Progenitor cell of endocrine pancreas (in vitro differentiated cells): ENCODE measurements around the gene COL9A3. TPM values are rescaled to one million over a fixed set of nuclear protein-coding genes. Genes with fewer than 3 reads are reported as not detected.

ENCODE experiments used
- DNase-seq: peaks from one replicate; pipeline ENCODE4 v3.0.0; 2021; ENCODE audit warnings: low spot score; ENCODE audit not compliant: unreplicated experiment
- H3K27ac Mint-ChIP-seq: 2 replicates; pipeline ENCODE4 v1.8.0; 2021; ENCODE audit warnings: mild to moderate bottlenecking, moderate library complexity, mixed read lengths
- H3K27me3 Mint-ChIP-seq: 2 replicates; pipeline ENCODE4 v1.8.0; 2021; ENCODE audit warnings: mixed read lengths
- H3K36me3 Mint-ChIP-seq: 2 replicates; pipeline ENCODE4 v1.8.0; 2022; ENCODE audit warnings: mixed read lengths; ENCODE audit not compliant: insufficient read depth
- H3K4me1 Mint-ChIP-seq: 2 replicates; pipeline ENCODE4 v1.8.0; 2021; ENCODE audit warnings: low read depth, mixed read lengths
- H3K4me3 Mint-ChIP-seq: 2 replicates; pipeline ENCODE4 v1.8.0; 2021; ENCODE audit warnings: low read depth, mild to moderate bottlenecking, moderate library complexity, mixed read lengths
- H3K9me3 Mint-ChIP-seq: 2 replicates; pipeline ENCODE4 v1.8.0; 2021; ENCODE audit warnings: low read depth, mixed read lengths
- CTCF ChIP-seq: fragments of 200-600 bp; sonication (generic); IDR thresholded peaks from one replicate; pipeline ENCODE4 v1.5.0; 2021; ENCODE audit warnings: antibody characterized with exemption, mild to moderate bottlenecking; ENCODE audit not compliant: unreplicated experiment
- total RNA-seq: library from RNA; stranded (reverse); gene quantifications from 2 replicates; pipeline ENCODE4 v1.2.1, GENCODE V29; 2021

Gene COL9A3
- total RNA-seq, 1 donor from 2014 or later = 81.5 TPM

GRCh38 chr20:62829231-62830230 lies 12.7 kb downstream of the COL9A3 start:
- Mint-ChIP-seq H3K27ac (no peak overlapping the region), H3K9me3 (no peaks in the 10 kb centered on the region), H3K4me1 (peaks cover 6% of the 10 kb centered on the region), H3K27me3 (no peaks in the 10 kb centered on the region), H3K4me3 (no peak overlapping the region), H3K36me3 (peaks cover 1% of the 10 kb centered on the region)
- no peak for TF ChIP-seq CTCF
- no peak for DNase-seq

- no peak for TF ChIP-seq CTCF
- DNase-seq = no peak
- Mint-ChIP-seq H3K27ac (no peak overlapping the region), H3K4me1 (peaks cover 8% of the 10 kb centered on the region), H3K9me3 (no peaks in the 10 kb centered on the region), H3K27me3 (no peaks in the 10 kb centered on the region), H3K36me3 (peaks cover 1% of the 10 kb centered on the region), H3K4me3 (no peak overlapping the region)
Observed at GRCh38 chr20:62830251-62830650, 13.4 kb downstream of the COL9A3 start.

GRCh38 chr20:62830821-62831220 lies 14.0 kb downstream of the COL9A3 start:
- Mint-ChIP-seq H3K27ac (no peak overlapping the region), H3K4me3 (no peak overlapping the region), H3K9me3 (no peaks in the 10 kb centered on the region), H3K4me1 (peaks cover 11% of the 10 kb centered on the region), H3K36me3 (peaks cover 4% of the 10 kb centered on the region), H3K27me3 (no peaks in the 10 kb centered on the region)
- no peak for DNase-seq
- no peak for TF ChIP-seq CTCF

- H3K4me3 Mint-ChIP-seq = no peak overlapping the region
- peaks cover 11% of the 10 kb centered on the region for H3K4me1 Mint-ChIP-seq
- DNase-seq = no peak
- no peaks in the 10 kb centered on the region for H3K9me3 Mint-ChIP-seq
- H3K27me3 Mint-ChIP-seq = no peaks in the 10 kb centered on the region
- no peak for TF ChIP-seq CTCF
- peaks cover 4% of the 10 kb centered on the region for H3K36me3 Mint-ChIP-seq
- H3K27ac Mint-ChIP-seq = no peak overlapping the region
Observed at GRCh38 chr20:62831361-62831788, 14.5 kb downstream of the COL9A3 start.

GRCh38 chr20:62831854-62832211 lies 15.0 kb downstream of the COL9A3 start:
- H3K27ac Mint-ChIP-seq = no peak overlapping the region
- H3K9me3 Mint-ChIP-seq = no peaks in the 10 kb centered on the region
- H3K4me1 Mint-ChIP-seq = peaks cover 11% of the 10 kb centered on the region
- TF ChIP-seq CTCF = no peak
- H3K36me3 Mint-ChIP-seq = peaks cover 4% of the 10 kb centered on the region
- no peak for DNase-seq
- no peak overlapping the region for H3K4me3 Mint-ChIP-seq
- no peaks in the 10 kb centered on the region for H3K27me3 Mint-ChIP-seq
